ENCODE data around the gene MT1G. TPM values are rescaled to one million over a fixed set of nuclear protein-coding genes. Genes with fewer than 3 reads are reported as not detected.
A peak's percentile ranks its signal among the peaks of the same experiment; 100 is the strongest.

MT1G gene
- total RNA-seq, 2 donors from 2014 or later, result 0.85 TPM; not detected in 1

- DNase-seq, result no peak
- H3K36me3 Mint-ChIP-seq (ENCODE audit: low read depth), result no peaks in the 10 kb centered on the region
- ATAC-seq, result no peak
- H3K9me3 ChIP-seq (ENCODE audit: control insufficient read depth, low read length, poor library complexity, severe bottlenecking), result no peaks in the 10 kb centered on the region
- peaks cover 35% of the 10 kb centered on the region for H3K27me3 Mint-ChIP-seq
- peaks cover 12% of the 10 kb centered on the region for H3K4me1 Mint-ChIP-seq
- no peak overlapping the region for H3K27ac Mint-ChIP-seq
- H3K4me3 Mint-ChIP-seq, result no peak overlapping the region
These were observed 20.0 kb downstream of the MT1G start for GRCh38 chr16:56647641-56648431.

GRCh38 chr16:56645838-56646237 is 22.0 kb downstream of the MT1G start:
- Mint-ChIP-seq H3K4me3 (no peak overlapping the region), H3K27me3 (peaks cover 26% of the 10 kb centered on the region), H3K36me3 (ENCODE audit: low read depth) (no peaks in the 10 kb centered on the region), H3K4me1 (peaks cover 16% of the 10 kb centered on the region), H3K27ac (no peak overlapping the region)
- DNase-seq (no peak), ATAC-seq (no peak)
- H3K9me3 ChIP-seq (ENCODE audit: control insufficient read depth, low read length, poor library complexity, severe bottlenecking), result no peaks in the 10 kb centered on the region

- ATAC-seq (no peak), DNase-seq (no peak)
- H3K9me3 ChIP-seq (ENCODE audit: control insufficient read depth, low read length, poor library complexity, severe bottlenecking), result no peaks in the 10 kb centered on the region
- Mint-ChIP-seq H3K27me3 (peaks cover 29% of the 10 kb centered on the region), H3K4me3 (no peak overlapping the region), H3K4me1 (peaks cover 16% of the 10 kb centered on the region), H3K36me3 (ENCODE audit: low read depth) (no peaks in the 10 kb centered on the region), H3K27ac (no peak overlapping the region)
These were observed 22.6 kb downstream of the MT1G start for GRCh38 chr16:56645311-56645710.

GRCh38 chr16:56643833-56644232 is 24.0 kb downstream of the MT1G start:
- H3K27me3 Mint-ChIP-seq, result peaks cover 38% of the 10 kb centered on the region

GRCh38 chr16:56643080-56643778 is 24.6 kb downstream of the MT1G start:
- peak overlapping the region; percentile 72 for H3K27ac Mint-ChIP-seq
- no peaks in the 10 kb centered on the region for H3K9me3 ChIP-seq (ENCODE audit: control insufficient read depth, low read length, poor library complexity, severe bottlenecking)
- peak overlapping the region; percentile 70 for H3K4me3 Mint-ChIP-seq
- peaks cover 19% of the 10 kb centered on the region for H3K4me1 Mint-ChIP-seq
- peak; percentile 49 to 58 (median 57) for DNase-seq
- no peaks in the 10 kb centered on the region for H3K36me3 Mint-ChIP-seq (ENCODE audit: low read depth)
- H3K27me3 Mint-ChIP-seq, result peaks cover 38% of the 10 kb centered on the region
- ATAC-seq, result peak; percentile 100

More at GRCh38 chr16:56643833-56644232, 24.0 kb downstream of the MT1G start:
- Mint-ChIP-seq H3K27ac (peak overlapping the region; percentile 72), H3K36me3 (ENCODE audit: low read depth) (no peaks in the 10 kb centered on the region), H3K4me3 (peak overlapping the region; percentile 70), H3K4me1 (peaks cover 16% of the 10 kb centered on the region)
- ATAC-seq (no peak), DNase-seq (no peak)
- H3K9me3 ChIP-seq (ENCODE audit: control insufficient read depth, low read length, poor library complexity, severe bottlenecking), result no peaks in the 10 kb centered on the region

GRCh38 chr16:56641166-56641565 is 26.7 kb downstream of the MT1G start:
- DNase-seq, result no peak
- peaks cover 28% of the 10 kb centered on the region for H3K4me1 Mint-ChIP-seq
- peaks cover 3% of the 10 kb centered on the region for H3K36me3 Mint-ChIP-seq (ENCODE audit: low read depth)
- no peak overlapping the region for H3K27ac Mint-ChIP-seq
- peaks cover 50% of the 10 kb centered on the region for H3K27me3 Mint-ChIP-seq
- H3K4me3 Mint-ChIP-seq, result no peak overlapping the region
- ATAC-seq, result no peak
- no peaks in the 10 kb centered on the region for H3K9me3 ChIP-seq (ENCODE audit: control insufficient read depth, low read length, poor library complexity, severe bottlenecking)

GRCh38 chr16:56640076-56640475 is 27.8 kb downstream of the MT1G start:
- ATAC-seq, result no peak
- Mint-ChIP-seq H3K4me1 (peaks cover 29% of the 10 kb centered on the region), H3K36me3 (ENCODE audit: low read depth) (peaks cover 3% of the 10 kb centered on the region), H3K27me3 (peaks cover 54% of the 10 kb centered on the region), H3K4me3 (no peak overlapping the region), H3K27ac (no peak overlapping the region)
- H3K9me3 ChIP-seq (ENCODE audit: control insufficient read depth, low read length, poor library complexity, severe bottlenecking), result no peaks in the 10 kb centered on the region
- no peak for DNase-seq

- DNase-seq (no peak), ATAC-seq (no peak)
- Mint-ChIP-seq H3K27ac (no peak overlapping the region), H3K4me3 (no peak overlapping the region), H3K27me3 (peaks cover 65% of the 10 kb centered on the region), H3K4me1 (peaks cover 30% of the 10 kb centered on the region), H3K36me3 (ENCODE audit: low read depth) (peaks cover 5% of the 10 kb centered on the region)
- H3K9me3 ChIP-seq (ENCODE audit: control insufficient read depth, low read length, poor library complexity, severe bottlenecking), result no peaks in the 10 kb centered on the region
These were observed 28.8 kb downstream of the MT1G start for GRCh38 chr16:56639045-56639444.

GRCh38 chr16:56637814-56638750 is 29.8 kb downstream of the MT1G start, which contains the start of gene MT1A:
TSS of gene MT1A (plus strand) at chr16:56638666. CDS start at chr16:56638739, 73 bp downstream.
- no peaks in the 10 kb centered on the region for H3K9me3 ChIP-seq (ENCODE audit: control insufficient read depth, low read length, poor library complexity, severe bottlenecking)
- H3K27ac Mint-ChIP-seq, result no peak within 1 kb of the TSS
- H3K4me3 Mint-ChIP-seq, result peak within 1 kb of the TSS; percentile 77
- peaks cover 23% of the 10 kb centered on the region for H3K4me1 Mint-ChIP-seq
- peaks cover 5% of the 10 kb centered on the region for H3K36me3 Mint-ChIP-seq (ENCODE audit: low read depth)
- DNase-seq, result no peak
- peaks cover 74% of the 10 kb centered on the region for H3K27me3 Mint-ChIP-seq
- ATAC-seq, result peak; percentile 36

GRCh38 chr16:56636616-56637413 is 31.1 kb downstream of the MT1G start:
- Mint-ChIP-seq H3K27ac (no peak overlapping the region), H3K4me1 (peaks cover 21% of the 10 kb centered on the region), H3K36me3 (ENCODE audit: low read depth) (peaks cover 6% of the 10 kb centered on the region), H3K27me3 (peaks cover 83% of the 10 kb centered on the region), H3K4me3 (no peak overlapping the region)
- no peak for ATAC-seq
- no peak for DNase-seq
- no peaks in the 10 kb centered on the region for H3K9me3 ChIP-seq (ENCODE audit: control insufficient read depth, low read length, poor library complexity, severe bottlenecking)

- DNase-seq, result no peak
- H3K36me3 Mint-ChIP-seq (ENCODE audit: low read depth), result peaks cover 8% of the 10 kb centered on the region
These were observed 32.4 kb downstream of the MT1G start for GRCh38 chr16:56635441-56635967.

More at GRCh38 chr16:56635441-56635967, 32.4 kb downstream of the MT1G start:
- Mint-ChIP-seq H3K27me3 (peaks cover 90% of the 10 kb centered on the region), H3K27ac (peak overlapping the region; percentile 86), H3K4me3 (peak overlapping the region; percentile 90), H3K4me1 (peaks cover 23% of the 10 kb centered on the region)
- H3K9me3 ChIP-seq (ENCODE audit: control insufficient read depth, low read length, poor library complexity, severe bottlenecking), result no peaks in the 10 kb centered on the region
- peak; percentile 31 for ATAC-seq

Data from T-helper 17 cell (primary cell).